GM12878 (cell line): ENCODE data around the gene MRPL39. TPM values are rescaled to one million over a fixed set of nuclear protein-coding genes. Genes with fewer than 3 reads are reported as not detected.

Experiments used
- ATAC-seq: fragments of 200-7000 bp; cut with Tn5 transposase; 3 replicates; pipeline ENCODE4 v1.9.1; 2020; ENCODE audit warnings: mild to moderate bottlenecking, moderate library complexity
- BruUV-seq: library from RNA; stranded (reverse); fragments of 400-500 nt; replicated peaks from 2 replicates; lab custom pipeline; 2021; lab: Mats Ljungman, UMichigan
- CTCF ChIA-PET: fragments of 300-600 bp; sonication (Branson Sonifier 250); formaldehyde crosslinking; extraction: SDS; loops from one replicate; lab custom pipeline; 2021; ENCODE audit warnings: inconsistent platforms; lab: Yijun Ruan, JAX
- POLR2A ChIA-PET: fragments of 350-600 bp; formaldehyde crosslinking; extraction: SDS; loops from one replicate; lab custom pipeline; 2021; ENCODE audit warnings: inconsistent platforms; lab: Charles Lee
- RAD21 ChIA-PET: fragments of 300-600 bp; sonication (Branson Sonifier 250); formaldehyde crosslinking; loops from one replicate; lab custom pipeline; 2023; ENCODE audit warnings: antibody characterized with exemption; ENCODE audit not compliant: unreplicated experiment; lab: Charles Lee
- SMC1A ChIA-PET: fragments of 300-600 bp; sonication (Branson Sonifier 250); formaldehyde crosslinking; loops from one replicate; lab custom pipeline; 2023; ENCODE audit not compliant: unreplicated experiment, uncharacterized antibody; lab: Charles Lee
- DNase-seq: peaks from one replicate; pipeline ENCODE4 v3.0.0-alpha.2; 2011; ENCODE audit warnings: low read depth, low spot score
- FAIRE-seq: peaks from 3 replicates; lab custom pipeline; 2011; peaks lifted over from hg19 to GRCh38; lab: Jason Lieb, UNC
- H2AFZ ChIP-seq: 2 replicates; pipeline ENCODE4 v1.6.0; 2011; ENCODE audit warnings: low read depth, low read length, control low read depth; ENCODE audit not compliant: control insufficient read depth
- H3K27ac ChIP-seq: 2 replicates; pipeline ENCODE4 v1.5.1; 2011; ENCODE audit warnings: control low read depth; ENCODE audit not compliant: control insufficient read depth, insufficient read depth
- H3K27me3 ChIP-seq, 2 experiments: replicated peaks in 1 of 2; 2 replicates each; pipeline versions ENCODE4 v1.6.0 to v1.6.1; 2011; ENCODE audit warnings: low read length in 1 of 2; ENCODE audit not compliant: control insufficient read depth in 2 of 2, insufficient read depth in 2 of 2
- H3K36me3 ChIP-seq, 2 experiments: 2 replicates each; pipeline ENCODE4 v1.5.1; 2011; ENCODE audit warnings: low read length in 1 of 2; ENCODE audit not compliant: control insufficient read depth in 2 of 2, insufficient read depth in 2 of 2
- H3K4me1 ChIP-seq: 2 replicates; pipeline ENCODE4 v1.6.1; 2011; ENCODE audit warnings: mild to moderate bottlenecking, low read length, moderate library complexity, mixed read lengths; ENCODE audit not compliant: control insufficient read depth, insufficient read depth
- H3K4me2 ChIP-seq: 2 replicates; pipeline ENCODE4 v1.6.0; 2011; ENCODE audit warnings: control low read depth; ENCODE audit not compliant: control insufficient read depth, insufficient read depth
- H3K4me3 ChIP-seq: fragments of 200-600 bp; sonication (generic); 2 replicates; pipeline ENCODE4 v1.5.1; 2016
- H3K79me2 ChIP-seq: 2 replicates; pipeline ENCODE4 v1.6.0; 2011; ENCODE audit warnings: low read length; ENCODE audit not compliant: control insufficient read depth, insufficient read depth
- H3K9ac ChIP-seq: 2 replicates; pipeline ENCODE4 v1.8.0; 2011; ENCODE audit warnings: low read length, control low read depth, mixed read lengths; ENCODE audit not compliant: control insufficient read depth, insufficient read depth
- H3K9me3 ChIP-seq: replicated peaks from 3 replicates; pipeline ENCODE4 v1.5.1; 2011; ENCODE audit warnings: mild to moderate bottlenecking, low read length; ENCODE audit not compliant: control insufficient read depth, insufficient read depth
- H4K20me1 ChIP-seq: 2 replicates; pipeline ENCODE4 v1.6.0; 2011; ENCODE audit not compliant: control insufficient read depth, insufficient read depth
- BACH1 ChIP-seq: fragments of 450-650 bp; IDR thresholded peaks from 2 replicates; pipeline ENCODE4 v1.6.1; 2017; ENCODE audit warnings: mild to moderate bottlenecking, borderline replicate concordance
- CBX3 ChIP-seq: fragments of 200-600 bp; sonication (generic); IDR thresholded peaks from 2 replicates; pipeline ENCODE4 v1.6.1; 2016; ENCODE audit warnings: low read depth, borderline replicate concordance
- CBX5 ChIP-seq: sonication (generic); IDR thresholded peaks from 2 replicates; pipeline ENCODE4 v1.6.1; 2016; ENCODE audit warnings: low read depth, moderate library complexity, mild to moderate bottlenecking, inconsistent platforms
- EP300 ChIP-seq, 2 experiments: fragments of 150-350 bp in 1 of 2; IDR thresholded peaks; 2 replicates each; pipeline ENCODE4 v1.6.1; 2011 to 2012; ENCODE audit warnings: low read depth in 2 of 2, low read length in 2 of 2, borderline replicate concordance in 1 of 2, improper control_type of control experiment in 1 of 2, inconsistent platforms in 1 of 2; ENCODE audit not compliant: control insufficient read depth in 1 of 2
- IRF4 ChIP-seq: IDR thresholded peaks from 2 replicates; pipeline ENCODE4 v1.6.1; 2011; ENCODE audit warnings: low read depth, low read length
- KLF5 ChIP-seq: fragments of 450-650 bp; IDR thresholded peaks from 2 replicates; pipeline ENCODE4 v1.6.1; 2014; ENCODE audit warnings: mild to moderate bottlenecking; ENCODE audit not compliant: partially characterized antibody
- PML ChIP-seq: IDR thresholded peaks from 2 replicates; pipeline ENCODE4 v1.6.1; 2012; ENCODE audit warnings: low read length, inconsistent platforms
- RAD21 ChIP-seq: IDR thresholded peaks from 2 replicates; pipeline ENCODE4 v1.6.1; 2011; ENCODE audit warnings: mild to moderate bottlenecking, low read depth, low read length, moderate library complexity; ENCODE audit not compliant: insufficient read depth
- SREBF2 ChIP-seq: IDR thresholded peaks from 2 replicates; pipeline ENCODE4 v1.6.1; 2012; ENCODE audit warnings: mild to moderate bottlenecking, low read length
- TAF1 ChIP-seq: IDR thresholded peaks from 2 replicates; pipeline ENCODE4 v1.6.1; 2011; ENCODE audit warnings: mild to moderate bottlenecking, low read depth, low read length, borderline replicate concordance
- TCF7 ChIP-seq: IDR thresholded peaks from 2 replicates; pipeline ENCODE4 v1.6.1; 2014; ENCODE audit warnings: antibody characterized with exemption, borderline replicate concordance
- WGBS: methylation state at CpG from one replicate; pipeline ENCODE4 v1.1.6; 2016; ENCODE audit warnings: low lambda C conversion rate; ENCODE audit not compliant: insufficient replicate concordance, insufficient coverage; ENCODE audit errors: missing lambda C conversion rate; 5-methylcytosine and 5-hydroxymethylcytosine counted together
- in situ Hi-C: fragments of 300-500 bp; cut with MboI; formaldehyde crosslinking; loops from 9 replicates; pipeline ENCODE4 v1.14.3; 2018; ENCODE audit warnings: mixed read lengths
- intact Hi-C: fragments of 100-400 bp; cut with micrococcal nuclease; formaldehyde crosslinking; loops from one replicate; pipeline ENCODE4 v1.14.2; 2022; ENCODE audit not compliant: unreplicated experiment
- polyA plus RNA-seq, 11 experiments: library from polyadenylated mRNA; depleted of rRNA in 4 of 11; unstranded in 6 of 11; stranded (reverse) in 5 of 11; fragments of >200 nt; fragmentation: Nextera tagmentation in 4 of 11; fragmentation: Illumina TruSeq in 1 of 11; extraction: Ambion mirVana in 4 of 11; extraction: Trizol in 1 of 11; gene quantifications; 1 replicate in 1 of 11; 2 replicates in 10 of 11; pipeline versions ENCODE4 v1.2.1 to v1.2.3, GENCODE V29; 2011 to 2016; ENCODE audit warnings: inconsistent platforms in 2 of 11, missing spikeins in 2 of 11, low read depth in 1 of 11
- total RNA-seq, 4 experiments: library from RNA; depleted of rRNA in 3 of 4; stranded (reverse); fragments of >200 nt in 3 of 4; fragmentation: Illumina TruSeq in 1 of 4; extraction: Trizol in 1 of 4; gene quantifications; 2 replicates each; pipeline versions ENCODE4 v1.2.1 to v1.2.3, GENCODE V29; 2013 to 2021
- TF ChIP-seq, protein P1 (sequence below): IDR thresholded peaks from 2 replicates; pipeline ENCODE4 v1.6.1; 2012; ENCODE audit warnings: low read depth, low read length, improper control_type of control experiment
- TF ChIP-seq, protein P2 (sequence below): fragments of 450-650 bp; IDR thresholded peaks from 2 replicates; pipeline ENCODE4 v1.6.1; 2017; ENCODE audit warnings: mild to moderate bottlenecking, moderate library complexity

The MRPL39 gene
- total and polyA plus RNA-seq, 10 of the 15 experiments (the other 5 are each of a cell fraction or from before 2014, with no cell fraction given) = 68.8 to 292 (median 120) TPM

DNA sequence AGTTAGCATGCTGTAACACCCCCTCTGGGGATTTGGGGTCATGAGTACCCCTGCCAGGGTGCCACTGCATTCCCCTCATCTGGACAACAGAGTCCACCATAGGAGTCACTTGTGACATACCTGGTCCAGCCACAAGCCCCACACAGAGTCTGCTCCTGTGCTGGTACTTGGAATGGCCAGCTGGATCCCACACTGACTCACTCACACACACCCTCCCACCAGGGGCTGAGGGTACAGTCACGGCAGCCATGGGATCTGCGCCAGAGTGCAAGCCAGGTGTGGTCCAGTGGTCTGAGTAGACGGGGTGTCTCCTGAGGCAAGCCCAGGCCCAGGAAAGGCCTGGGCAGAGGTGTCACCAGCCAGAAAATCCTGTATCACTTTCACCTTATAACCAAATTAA, 67.7 kb downstream of the MRPL39 start:
- no peak overlapping the region for H2AFZ ChIP-seq
- POLR2A ChIA-PET = no interaction called here
- H3K9ac ChIP-seq = no peak overlapping the region
- no peak overlapping the region for H3K4me2 ChIP-seq
- H3K9me3 ChIP-seq = peaks cover 25% of the 10 kb centered on the region
- no peak for DNase-seq
- no peaks in the 10 kb centered on the region for H3K27me3 ChIP-seq
- in situ Hi-C loops = no loop called here
- 88% methylated on average over 3 of the region's 3 CpGs for whole genome bisulfite sequencing
- CTCF ChIA-PET = interaction anchor here (1.2 kb wide), 1 partner anchor 13 kb away, joined by 3 read pairs; no protein-coding TSS in a partner anchor
- TF ChIP-seq BACH1 = no peak
- TF ChIP-seq PML = no peak
- no peak for TF ChIP-seq IRF4
- TF ChIP-seq SREBF2 = no peak
- TF ChIP-seq, all 136 proteins: peak for 0
- H3K4me1 ChIP-seq = no peaks in the 10 kb centered on the region
- ATAC-seq (no peak), FAIRE-seq (no peak)
- H4K20me1 ChIP-seq = no peaks in the 10 kb centered on the region
- no peak overlapping the region for H3K27ac ChIP-seq
- no TSS peak for BruUV-seq
- SMC1A ChIA-PET = interaction anchor here (2.3 kb wide), 1 partner anchor 14 kb away, joined by 9 read pairs; no protein-coding TSS in a partner anchor
- intact Hi-C loops = no loop called here
- H3K4me3 ChIP-seq = no peak overlapping the region
- RAD21 ChIA-PET = interaction anchor here (1.0 kb wide), 1 partner anchor 154 kb away, joined by 3 read pairs; no protein-coding TSS in a partner anchor
- H3K36me3 ChIP-seq = no peaks in the 10 kb centered on the region
- no peaks in the 10 kb centered on the region for H3K79me2 ChIP-seq

DNA sequence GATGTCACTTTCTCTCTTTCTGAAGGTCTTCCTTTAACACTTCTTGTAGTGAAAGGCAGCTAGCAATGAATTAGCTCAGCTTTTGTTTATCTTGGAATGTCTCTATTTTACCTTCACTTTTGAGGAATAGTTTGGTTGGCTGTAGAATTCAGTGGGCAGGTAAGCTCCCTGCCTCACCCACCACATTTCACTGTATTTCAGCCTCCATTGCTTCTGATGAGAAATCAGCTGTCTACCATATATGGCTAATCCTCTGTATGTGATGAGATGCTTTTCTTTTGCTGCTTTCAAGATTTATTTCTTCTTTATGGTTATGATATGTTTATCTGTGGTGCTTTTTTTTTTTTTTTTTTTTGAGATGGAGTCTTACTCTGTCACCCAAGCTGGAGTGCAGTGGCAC, 70.1 kb downstream of the MRPL39 start:
- ChIA-PET SMC1A (interaction anchor here (0.9 to 1.3 kb wide), 2 partner anchors 12 to 25 kb away, joined by 3 to 4 read pairs; no protein-coding TSS in a partner anchor), POLR2A (no interaction called here), RAD21 (interaction anchor here (0.6 kb wide), 1 partner anchor 68 kb away, joined by 3 read pairs; no protein-coding TSS in a partner anchor), CTCF (interaction anchor here (1.0 kb wide), 1 partner anchor 151 kb away, joined by 3 read pairs; no protein-coding TSS in a partner anchor)
- no peak overlapping the region for H3K9ac ChIP-seq
- TF ChIP-seq CBX3 (0 out of 2 replicates have a peak, but pooled peaks have one; percentile 34), EP300 (IDR thresholded peaks at IDR 0.05; ENCODE audit: borderline replicate concordance in 1 of 2, control insufficient read depth in 1 of 2, low read depth in 2 of 2, low read length in 2 of 2) (no peak), KLF5 (no peak), TAF1 (no peak), IRF4 (no peak), CBX5 (peak; percentile 86), TCF7 (no peak), PML (no peak), RAD21 (no peak)
- TF ChIP-seq, protein P1, sequence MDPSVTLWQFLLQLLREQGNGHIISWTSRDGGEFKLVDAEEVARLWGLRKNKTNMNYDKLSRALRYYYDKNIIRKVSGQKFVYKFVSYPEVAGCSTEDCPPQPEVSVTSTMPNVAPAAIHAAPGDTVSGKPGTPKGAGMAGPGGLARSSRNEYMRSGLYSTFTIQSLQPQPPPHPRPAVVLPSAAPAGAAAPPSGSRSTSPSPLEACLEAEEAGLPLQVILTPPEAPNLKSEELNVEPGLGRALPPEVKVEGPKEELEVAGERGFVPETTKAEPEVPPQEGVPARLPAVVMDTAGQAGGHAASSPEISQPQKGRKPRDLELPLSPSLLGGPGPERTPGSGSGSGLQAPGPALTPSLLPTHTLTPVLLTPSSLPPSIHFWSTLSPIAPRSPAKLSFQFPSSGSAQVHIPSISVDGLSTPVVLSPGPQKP = no peak
- TF ChIP-seq, protein P2, sequence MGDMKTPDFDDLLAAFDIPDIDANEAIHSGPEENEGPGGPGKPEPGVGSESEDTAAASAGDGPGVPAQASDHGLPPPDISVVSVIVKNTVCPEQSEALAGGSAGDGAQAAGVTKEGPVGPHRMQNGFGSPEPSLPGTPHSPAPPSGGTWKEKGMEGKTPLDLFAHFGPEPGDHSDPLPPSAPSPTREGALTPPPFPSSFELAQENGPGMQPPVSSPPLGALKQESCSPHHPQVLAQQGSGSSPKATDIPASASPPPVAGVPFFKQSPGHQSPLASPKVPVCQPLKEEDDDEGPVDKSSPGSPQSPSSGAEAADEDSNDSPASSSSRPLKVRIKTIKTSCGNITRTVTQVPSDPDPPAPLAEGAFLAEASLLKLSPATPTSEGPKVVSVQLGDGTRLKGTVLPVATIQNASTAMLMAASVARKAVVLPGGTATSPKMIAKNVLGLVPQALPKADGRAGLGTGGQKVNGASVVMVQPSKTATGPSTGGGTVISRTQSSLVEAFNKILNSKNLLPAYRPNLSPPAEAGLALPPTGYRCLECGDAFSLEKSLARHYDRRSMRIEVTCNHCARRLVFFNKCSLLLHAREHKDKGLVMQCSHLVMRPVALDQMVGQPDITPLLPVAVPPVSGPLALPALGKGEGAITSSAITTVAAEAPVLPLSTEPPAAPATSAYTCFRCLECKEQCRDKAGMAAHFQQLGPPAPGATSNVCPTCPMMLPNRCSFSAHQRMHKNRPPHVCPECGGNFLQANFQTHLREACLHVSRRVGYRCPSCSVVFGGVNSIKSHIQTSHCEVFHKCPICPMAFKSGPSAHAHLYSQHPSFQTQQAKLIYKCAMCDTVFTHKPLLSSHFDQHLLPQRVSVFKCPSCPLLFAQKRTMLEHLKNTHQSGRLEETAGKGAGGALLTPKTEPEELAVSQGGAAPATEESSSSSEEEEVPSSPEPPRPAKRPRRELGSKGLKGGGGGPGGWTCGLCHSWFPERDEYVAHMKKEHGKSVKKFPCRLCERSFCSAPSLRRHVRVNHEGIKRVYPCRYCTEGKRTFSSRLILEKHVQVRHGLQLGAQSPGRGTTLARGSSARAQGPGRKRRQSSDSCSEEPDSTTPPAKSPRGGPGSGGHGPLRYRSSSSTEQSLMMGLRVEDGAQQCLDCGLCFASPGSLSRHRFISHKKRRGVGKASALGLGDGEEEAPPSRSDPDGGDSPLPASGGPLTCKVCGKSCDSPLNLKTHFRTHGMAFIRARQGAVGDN = no peak
- no peak overlapping the region for H3K4me3 ChIP-seq
- no peaks in the 10 kb centered on the region for H4K20me1 ChIP-seq
- no peaks in the 10 kb centered on the region for H3K79me2 ChIP-seq
- no TSS peak for BruUV-seq
- no peak for ATAC-seq
- H2AFZ ChIP-seq = no peak overlapping the region
- peaks cover 19% of the 10 kb centered on the region for H3K9me3 ChIP-seq
- DNase-seq = no peak
- H3K27ac ChIP-seq = no peak overlapping the region
- no peaks in the 10 kb centered on the region for H3K27me3 ChIP-seq
- H3K4me2 ChIP-seq = no peak overlapping the region
- intact Hi-C loops (no loop called here), in situ Hi-C loops (no loop called here)
- no peak for FAIRE-seq
- no peaks in the 10 kb centered on the region for H3K4me1 ChIP-seq
- H3K36me3 ChIP-seq = no peaks in the 10 kb centered on the region
